Motor neuron (in vitro differentiated cells): Measurements from ENCODE around the gene SMAD3. TPM values are rescaled to one million over a fixed set of nuclear protein-coding genes. Genes with fewer than 3 reads are reported as not detected.

ENCODE experiments used
- ATAC-seq, 8 experiments: fragments of 200-7000 bp; cut with Tn5 transposase; replicated peaks in 6 of 8; 2 replicates each; pipeline ENCODE4 v1.8.0; 2021; ENCODE audit warnings: mild to moderate bottlenecking in 8 of 8, moderate library complexity in 8 of 8
- H3K27ac ChIP-seq, 2 donors: fragments of 250-450 bp; sonication (Bioruptor Pico); 2 replicates each; pipeline ENCODE4 v1.9.0; 2021; ENCODE audit warnings: antibody characterized with exemption in 2 of 2, mild to moderate bottlenecking in 2 of 2, moderate library complexity in 1 of 2
- H3K4me1 ChIP-seq, 2 donors: fragments of 250-450 bp; sonication (Bioruptor Pico); replicated peaks in 1 of 2; 2 replicates each; pipeline ENCODE4 v1.6.1; 2021; ENCODE audit warnings: antibody characterized with exemption in 2 of 2, mild to moderate bottlenecking in 2 of 2, moderate library complexity in 1 of 2
- H3K4me3 ChIP-seq, 5 donors: fragments of 250-450 bp; sonication (Bioruptor Pico); 2 replicates each; pipeline ENCODE4 v1.9.0; 2021; ENCODE audit warnings: antibody characterized with exemption in 5 of 5, mild to moderate bottlenecking in 5 of 5, moderate library complexity in 4 of 5
- WGBS, 10 experiments: fragments of 450-650 bp; shearing (Covaris generic); methylation state at CpG; one replicate each; pipeline ENCODE4 v1.0.0; 2022; 5-methylcytosine and 5-hydroxymethylcytosine counted together
- in situ Hi-C, 9 experiments: fragments of 400-800 bp; cut with MboI; loops; one replicate each; pipeline ENCODE4 v1.15.0; 2021; ENCODE audit warnings: low sequenced_read_pairs in 9 of 9, low pct_unique_long_range_greater_than_20kb in 2 of 9; ENCODE audit not compliant: unreplicated experiment in 9 of 9
- total RNA-seq, 8 experiments: library from RNA; unstranded; fragments of 300-600 nt; gene quantifications; 2 replicates each; pipeline versions ENCODE4 v1.2.3 to v1.2.4, GENCODE V29; 2022

SMAD3 gene
- total RNA-seq, 8 experiments from 2014 or later: 4.4 to 57.9 (median 13.9) TPM

DNA sequence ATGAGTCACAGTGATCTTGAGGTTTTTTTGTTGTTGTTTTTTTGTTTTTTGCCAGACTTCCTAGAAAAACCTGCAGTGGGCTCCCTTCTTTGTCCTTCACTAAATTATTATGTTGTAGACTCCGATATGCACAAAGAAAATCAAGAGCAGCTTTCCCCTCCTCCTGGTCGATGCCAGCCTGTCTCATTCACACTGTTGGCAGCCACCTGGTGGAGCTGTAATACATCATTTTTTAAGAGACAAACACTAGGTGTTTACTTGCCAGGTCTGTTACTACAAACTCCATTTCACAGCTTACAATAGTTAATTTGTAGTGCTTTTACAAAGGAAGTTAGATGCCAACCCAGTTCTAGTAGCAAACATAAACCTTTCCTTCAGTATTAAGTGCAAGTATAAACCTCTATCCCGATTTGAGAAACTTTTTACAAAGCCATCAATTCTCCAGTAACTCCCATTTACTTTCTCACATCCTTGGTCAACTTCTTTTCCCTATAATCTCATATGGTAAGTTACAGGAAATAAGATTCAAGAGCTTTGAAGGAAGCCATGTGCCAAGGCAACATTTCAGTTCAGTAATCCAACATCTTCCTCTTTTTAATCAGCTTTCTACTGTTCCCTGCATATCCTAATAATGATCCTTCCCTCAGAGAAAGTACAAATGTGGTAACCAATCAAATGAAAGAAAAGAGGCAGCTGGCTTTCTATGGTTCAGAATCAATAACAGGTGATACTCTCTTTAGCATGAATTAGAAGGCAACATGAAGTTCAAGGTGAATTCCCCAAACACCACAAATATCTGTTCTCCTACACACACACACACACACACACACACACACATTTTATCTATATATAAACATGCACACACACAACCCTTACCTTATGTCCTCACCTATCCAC, 175.1 kb downstream of the SMAD3 start:
- peak in 3 of 8 experiments; percentile 16 to 42 (median 24) for ATAC-seq
- Histone ChIP-seq H3K4me3 (no peak overlapping the region), H3K27ac (no peak overlapping the region), H3K4me1 (no peaks in the 10 kb centered on the region)
- WGBS, 10 experiments: 0 to 80% (median 51%) methylated on average over 1 to 3 of the region's 3 CpGs; no CpG with 5 or more reads in 2 of the 10 experiments
- in situ Hi-C loops: no loop called here

GRCh38 chr15:67241132-67241855, 175.9 kb downstream of the SMAD3 start:
- no peak overlapping the region for H3K27ac ChIP-seq
- WGBS, 10 experiments: 20 to 89% (median 60%) methylated on average over 1 to 4 of the region's 4 CpGs; no CpG with 5 or more reads in 3 of the 10 experiments
- H3K4me3 ChIP-seq: no peak overlapping the region
- no peaks in the 10 kb centered on the region for H3K4me1 ChIP-seq
- peak in 1 of 8 experiments; percentile 53 for ATAC-seq
- in situ Hi-C loops: no loop called here

DNA sequence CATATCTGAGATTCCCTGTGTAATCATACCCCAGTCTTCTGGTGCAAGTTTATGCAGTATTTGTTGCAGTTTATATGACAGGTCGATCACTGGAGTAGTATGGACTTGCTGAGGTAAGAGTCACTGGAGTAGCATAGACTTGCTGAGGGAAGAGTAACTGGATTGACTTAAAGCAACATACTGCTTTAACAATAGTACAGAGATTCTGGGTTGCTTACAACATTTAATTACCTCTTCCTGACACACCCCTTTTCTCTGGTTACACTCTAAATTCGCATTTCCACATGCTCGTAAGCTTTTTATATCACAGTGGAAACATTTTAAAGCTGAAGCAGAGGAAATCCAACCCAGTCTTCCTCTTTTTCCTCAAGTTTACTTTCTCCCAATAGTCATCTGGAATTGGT, 177.3 kb downstream of the SMAD3 start:
- in situ Hi-C loops: no loop called here

More for the DNA sequence above, 177.3 kb downstream of the SMAD3 start:
- Histone ChIP-seq H3K27ac (no peak overlapping the region), H3K4me1 (no peaks in the 10 kb centered on the region), H3K4me3 (no peak overlapping the region)
- WGBS, 10 experiments: 0 to 82% (median 8%) methylated on average over 2 to 3 of the region's 3 CpGs; no CpG with 5 or more reads in 3 of the 10 experiments
- ATAC-seq: peak in 3 of 8 experiments; percentile 75 to 83 (median 82)

Other genes with a start within 250 kb of the SMAD3 start
- gene AAGAB, start 189.1 kb downstream of the SMAD3 start, total RNA-seq: 10 to 100 TPM; 32.9 to 72.1 (median 41.5) TPM
- gene IQCH, start 189.2 kb downstream of the SMAD3 start, total RNA-seq: 10 to 100 TPM in 1 of 8 experiments, 1 to 10 TPM in 7; 3.8 to 11.2 (median 5.3) TPM